ENCODE results near the gene SMYD3.

DNA sequence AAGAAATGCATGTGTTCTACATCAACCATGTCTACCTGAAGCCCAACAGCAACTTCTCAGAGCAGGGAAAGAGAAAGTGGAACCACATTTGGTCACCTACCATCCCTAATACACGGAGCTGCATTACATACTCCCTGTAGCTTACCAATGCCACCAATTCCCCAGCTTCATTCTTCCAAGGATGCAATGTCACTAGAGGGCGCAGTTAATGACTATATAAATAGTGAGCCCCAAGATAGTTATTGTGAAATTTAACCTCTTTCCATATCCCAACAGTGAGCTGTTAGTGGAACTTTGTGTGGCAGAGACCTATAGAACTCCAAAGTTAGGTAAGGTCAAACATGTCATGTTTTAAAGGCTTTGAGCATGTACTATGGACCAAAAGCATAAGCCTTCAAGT lies 618.3 kb downstream of the SMYD3 start:
- TF ChIP-seq SUZ12 (IDR thresholded peaks at IDR 0.05; ENCODE audit: extremely low read depth, insufficient read depth, insufficient read length) (no peak), ZNF274 (IDR thresholded peaks at IDR 0.05; ENCODE audit: low read depth, low read length) (no peak), YY1 (IDR thresholded peaks at IDR 0.05; ENCODE audit: insufficient read depth, insufficient read length) (no peak)
